Endodermal cell (in vitro differentiated cells): ENCODE results near the gene MCMBP. TPM values are rescaled to one million over a fixed set of nuclear protein-coding genes. Genes with fewer than 3 reads are reported as not detected.

Source experiments
- DNase-seq: peaks from one replicate; pipeline ENCODE4 v3.0.0-alpha.2; 2017
- H3K27ac ChIP-seq: 2 replicates; pipeline ENCODE4 v1.5.1; 2013; ENCODE audit warnings: mild to moderate bottlenecking, low read depth, low read length, moderate library complexity
- H3K27me3 ChIP-seq: 2 replicates; pipeline ENCODE4 v1.6.1; 2013; ENCODE audit warnings: mild to moderate bottlenecking, low read length, moderate library complexity; ENCODE audit not compliant: insufficient read depth, control insufficient read depth, poor library complexity, severe bottlenecking
- H3K36me3 ChIP-seq: 2 replicates; pipeline ENCODE4 v1.7.0; 2013; ENCODE audit warnings: mild to moderate bottlenecking, low read length, moderate library complexity; ENCODE audit not compliant: control insufficient read depth, insufficient read depth
- H3K4me1 ChIP-seq: one replicate; pipeline ENCODE4 v1.7.0; 2013; ENCODE audit warnings: low read length; ENCODE audit not compliant: control insufficient read depth, insufficient read depth
- H3K4me3 ChIP-seq: 2 replicates; pipeline ENCODE4 v1.5.1; 2013; ENCODE audit warnings: mild to moderate bottlenecking, low read length, moderate library complexity
- H3K9ac ChIP-seq: 2 replicates; pipeline ENCODE4 v1.6.1; 2013; ENCODE audit warnings: mild to moderate bottlenecking, low read length, moderate library complexity; ENCODE audit not compliant: poor library complexity, severe bottlenecking; ENCODE audit errors: extremely low read depth
- H3K9me3 ChIP-seq: 2 replicates; pipeline ENCODE4 v1.6.1; 2013; ENCODE audit warnings: mild to moderate bottlenecking, low read length, moderate library complexity; ENCODE audit not compliant: control insufficient read depth
- H3K27ac Mint-ChIP-seq: 2 replicates; pipeline ENCODE4 v1.8.0; 2020; ENCODE audit warnings: mixed read lengths
- H3K27me3 Mint-ChIP-seq: 2 replicates; pipeline ENCODE4 v1.8.0; 2021; ENCODE audit warnings: mild to moderate bottlenecking, mixed read lengths; ENCODE audit not compliant: insufficient read depth
- H3K36me3 Mint-ChIP-seq: 2 replicates; pipeline ENCODE4 v1.8.0; 2020; ENCODE audit warnings: low read depth, mixed read lengths
- H3K4me1 Mint-ChIP-seq: 2 replicates; pipeline ENCODE4 v1.8.0; 2020; ENCODE audit warnings: mixed read lengths
- H3K4me3 Mint-ChIP-seq: 2 replicates; pipeline ENCODE4 v1.8.0; 2020; ENCODE audit warnings: mild to moderate bottlenecking, moderate library complexity, mixed read lengths
- H3K9me3 Mint-ChIP-seq: 2 replicates; pipeline ENCODE4 v1.8.0; 2020; ENCODE audit warnings: mild to moderate bottlenecking, mixed read lengths
- WGBS, 2 experiments: methylation state at CpG; one replicate each; pipeline versions ENCODE4 v1.1.5 to v1.1.7; 2013; ENCODE audit warnings: missing lambda C conversion rate in 2 of 2, mixed read lengths in 1 of 2; ENCODE audit not compliant: insufficient coverage in 1 of 2, insufficient read length in 1 of 2; 5-methylcytosine and 5-hydroxymethylcytosine counted together
- total RNA-seq, 2 donors: library from RNA; stranded (reverse); fragmentation: NEBNext Ultra II Directional in 1 of 2; extraction: Animal tissue kit (Norgen Biotek cat#: 25700) in 1 of 2; gene quantifications; 2 replicates in 1 of 2; 3 replicates in 1 of 2; pipeline ENCODE4 v1.2.1, GENCODE V29; 2021
- TF ChIP-seq, protein P1 (sequence below): fragments of 200-600 bp; sonication (generic); conservative IDR thresholded peaks from 2 replicates; pipeline ENCODE4 v1.5.0; 2021; ENCODE audit warnings: antibody characterized with exemption, mild to moderate bottlenecking

Gene MCMBP
- total RNA-seq, 2 donors from 2014 or later = 96.6 to 98.9 TPM

- no peaks in the 10 kb centered on the region for H3K27me3 Mint-ChIP-seq
- no peaks in the 10 kb centered on the region for H3K9me3 ChIP-seq
- TF ChIP-seq, protein P1, sequence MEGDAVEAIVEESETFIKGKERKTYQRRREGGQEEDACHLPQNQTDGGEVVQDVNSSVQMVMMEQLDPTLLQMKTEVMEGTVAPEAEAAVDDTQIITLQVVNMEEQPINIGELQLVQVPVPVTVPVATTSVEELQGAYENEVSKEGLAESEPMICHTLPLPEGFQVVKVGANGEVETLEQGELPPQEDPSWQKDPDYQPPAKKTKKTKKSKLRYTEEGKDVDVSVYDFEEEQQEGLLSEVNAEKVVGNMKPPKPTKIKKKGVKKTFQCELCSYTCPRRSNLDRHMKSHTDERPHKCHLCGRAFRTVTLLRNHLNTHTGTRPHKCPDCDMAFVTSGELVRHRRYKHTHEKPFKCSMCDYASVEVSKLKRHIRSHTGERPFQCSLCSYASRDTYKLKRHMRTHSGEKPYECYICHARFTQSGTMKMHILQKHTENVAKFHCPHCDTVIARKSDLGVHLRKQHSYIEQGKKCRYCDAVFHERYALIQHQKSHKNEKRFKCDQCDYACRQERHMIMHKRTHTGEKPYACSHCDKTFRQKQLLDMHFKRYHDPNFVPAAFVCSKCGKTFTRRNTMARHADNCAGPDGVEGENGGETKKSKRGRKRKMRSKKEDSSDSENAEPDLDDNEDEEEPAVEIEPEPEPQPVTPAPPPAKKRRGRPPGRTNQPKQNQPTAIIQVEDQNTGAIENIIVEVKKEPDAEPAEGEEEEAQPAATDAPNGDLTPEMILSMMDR = no peak
- 96 to 98% methylated on average over 6 of the region's 6 CpGs for WGBS, 2 experiments
- peaks cover 59% of the 10 kb centered on the region for H3K36me3 Mint-ChIP-seq
- no peak overlapping the region for H3K9ac ChIP-seq
- H3K27me3 ChIP-seq = no peaks in the 10 kb centered on the region
- H3K4me1 ChIP-seq = no peaks in the 10 kb centered on the region
- no peak overlapping the region for H3K27ac ChIP-seq
- no peaks in the 10 kb centered on the region for H3K9me3 Mint-ChIP-seq
- no peak for DNase-seq
- H3K4me3 ChIP-seq = no peak overlapping the region
- peaks cover 96% of the 10 kb centered on the region for H3K36me3 ChIP-seq
- H3K4me3 Mint-ChIP-seq = no peak overlapping the region
- no peaks in the 10 kb centered on the region for H3K4me1 Mint-ChIP-seq
- H3K27ac Mint-ChIP-seq = no peak overlapping the region
These were observed 45.9 kb downstream of the MCMBP start for GRCh38 chr10:119826771-119827170.

- Mint-ChIP-seq H3K4me3 (no peak overlapping the region), H3K27ac (no peak overlapping the region), H3K27me3 (no peaks in the 10 kb centered on the region), H3K36me3 (peaks cover 41% of the 10 kb centered on the region), H3K4me1 (peaks cover 8% of the 10 kb centered on the region), H3K9me3 (no peaks in the 10 kb centered on the region)
- Histone ChIP-seq H3K27ac (no peak overlapping the region), H3K9me3 (no peaks in the 10 kb centered on the region), H3K4me1 (no peaks in the 10 kb centered on the region), H3K36me3 (peaks cover 72% of the 10 kb centered on the region), H3K4me3 (no peak overlapping the region), H3K9ac (no peak overlapping the region), H3K27me3 (no peaks in the 10 kb centered on the region)
- 90% methylated on average over 3 of the region's 3 CpGs; no CpG with 5 or more reads in 1 of the 2 experiments for WGBS, 2 experiments
- TF ChIP-seq, protein P1 = no peak
- no peak for DNase-seq
These were observed 48.3 kb downstream of the MCMBP start for GRCh38 chr10:119824299-119824698.

GRCh38 chr10:119821182-119821581, 51.5 kb downstream of the MCMBP start:
- no peak overlapping the region for H3K27ac ChIP-seq
- Mint-ChIP-seq H3K9me3 (peaks cover 2% of the 10 kb centered on the region), H3K27me3 (no peaks in the 10 kb centered on the region), H3K4me1 (peaks cover 10% of the 10 kb centered on the region), H3K4me3 (peak overlapping the region; percentile 81), H3K27ac (no peak overlapping the region), H3K36me3 (peaks cover 25% of the 10 kb centered on the region)
- no peaks in the 10 kb centered on the region for H3K9me3 ChIP-seq
- no peaks in the 10 kb centered on the region for H3K4me1 ChIP-seq
- no peaks in the 10 kb centered on the region for H3K27me3 ChIP-seq
- H3K4me3 ChIP-seq = peak overlapping the region; percentile 91
- no peak for DNase-seq
- H3K36me3 ChIP-seq = peaks cover 47% of the 10 kb centered on the region
- 67% methylated on average over 2 of the region's 4 CpGs; no CpG with 5 or more reads in 1 of the 2 experiments for WGBS, 2 experiments
- TF ChIP-seq, protein P1 = no peak
- no peak overlapping the region for H3K9ac ChIP-seq
